B cell (primary cell): Measurements from ENCODE around the gene SCYL3.

Experiments
- EZH2 ChIP-seq: IDR thresholded peaks from 2 replicates; pipeline ENCODE4 v1.6.1; 2012; ENCODE audit warnings: borderline replicate concordance, low read depth, mild to moderate bottlenecking, moderate library complexity, low read length; ENCODE audit not compliant: insufficient read depth, poor library complexity, severe bottlenecking
- TF ChIP-seq, protein P1 (sequence below): fragments of 200-600 bp; IDR thresholded peaks from one replicate; pipeline ENCODE4 v1.8.0; 2022; ENCODE audit warnings: antibody characterized with exemption, mild to moderate bottlenecking

DNA sequence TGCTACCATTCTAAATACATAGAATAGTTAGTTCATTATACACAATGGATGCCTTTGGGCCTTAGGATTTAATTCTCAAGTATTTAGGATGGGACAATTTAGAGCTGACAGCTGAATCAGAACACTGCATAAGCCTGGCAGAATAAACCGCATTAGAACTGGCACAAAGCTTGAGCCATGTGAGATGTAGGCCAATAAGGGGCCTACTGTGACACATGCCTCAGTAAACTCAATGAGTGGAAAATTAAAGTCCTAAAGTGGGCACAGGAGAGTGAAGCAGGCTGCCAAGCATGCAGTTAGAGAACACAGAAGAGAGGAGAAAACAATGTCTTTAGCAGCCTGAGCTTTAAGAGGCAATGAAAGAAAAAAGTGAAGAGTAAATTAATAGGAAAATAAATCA, 24.3 kb downstream of the SCYL3 start:
- TF ChIP-seq, protein P1, sequence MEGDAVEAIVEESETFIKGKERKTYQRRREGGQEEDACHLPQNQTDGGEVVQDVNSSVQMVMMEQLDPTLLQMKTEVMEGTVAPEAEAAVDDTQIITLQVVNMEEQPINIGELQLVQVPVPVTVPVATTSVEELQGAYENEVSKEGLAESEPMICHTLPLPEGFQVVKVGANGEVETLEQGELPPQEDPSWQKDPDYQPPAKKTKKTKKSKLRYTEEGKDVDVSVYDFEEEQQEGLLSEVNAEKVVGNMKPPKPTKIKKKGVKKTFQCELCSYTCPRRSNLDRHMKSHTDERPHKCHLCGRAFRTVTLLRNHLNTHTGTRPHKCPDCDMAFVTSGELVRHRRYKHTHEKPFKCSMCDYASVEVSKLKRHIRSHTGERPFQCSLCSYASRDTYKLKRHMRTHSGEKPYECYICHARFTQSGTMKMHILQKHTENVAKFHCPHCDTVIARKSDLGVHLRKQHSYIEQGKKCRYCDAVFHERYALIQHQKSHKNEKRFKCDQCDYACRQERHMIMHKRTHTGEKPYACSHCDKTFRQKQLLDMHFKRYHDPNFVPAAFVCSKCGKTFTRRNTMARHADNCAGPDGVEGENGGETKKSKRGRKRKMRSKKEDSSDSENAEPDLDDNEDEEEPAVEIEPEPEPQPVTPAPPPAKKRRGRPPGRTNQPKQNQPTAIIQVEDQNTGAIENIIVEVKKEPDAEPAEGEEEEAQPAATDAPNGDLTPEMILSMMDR = no peak
- no peak for TF ChIP-seq EZH2
